CD4-positive, alpha-beta memory T cell (primary cell): ENCODE measurements around the gene WDR26. TPM values are rescaled to one million over a fixed set of nuclear protein-coding genes. Genes with fewer than 3 reads are reported as not detected.
"Not testable (repeated sequence)": the region's sequence is repeated elsewhere in the genome, so short reads cannot be mapped to it uniquely, and the experiment has no call there.

Experiments used
- CTCF ChIA-PET: fragments of 350-600 bp; sonication (Branson Sonifier 250); formaldehyde crosslinking; loops from one replicate; lab custom pipeline; 2021; ENCODE audit warnings: inconsistent platforms; ENCODE audit not compliant: partially characterized antibody; lab: Charles Lee
- POLR2A ChIA-PET: fragments of 350-600 bp; sonication (Branson Sonifier 250); formaldehyde crosslinking; loops from one replicate; lab custom pipeline; 2021; ENCODE audit not compliant: partially characterized antibody; lab: Charles Lee
- DNase-seq, 5 donors: peaks; one replicate each; pipeline versions ENCODE4 v3.0.0 to v3.0.0-alpha.2; 2020 to 2022; ENCODE audit warnings: mixed read lengths in 1 of 5
- H3K27ac ChIP-seq: one replicate; pipeline ENCODE4 v1.7.0; 2013; ENCODE audit warnings: low read depth, low read length
- H3K27me3 ChIP-seq: 2 replicates; pipeline ENCODE4 v1.7.0; 2013; ENCODE audit warnings: mild to moderate bottlenecking, low read length, moderate library complexity; ENCODE audit not compliant: insufficient read depth
- H3K36me3 ChIP-seq: 2 replicates; pipeline ENCODE4 v1.7.0; 2013; ENCODE audit warnings: mild to moderate bottlenecking, low read length, moderate library complexity; ENCODE audit not compliant: insufficient read depth
- H3K4me1 ChIP-seq: 2 replicates; pipeline ENCODE4 v1.7.0; 2013; ENCODE audit warnings: mild to moderate bottlenecking, low read length, moderate library complexity; ENCODE audit not compliant: insufficient read depth
- H3K4me3 ChIP-seq, 2 donors: one replicate each; pipeline ENCODE4 v1.7.0; 2013; ENCODE audit warnings: low read length in 2 of 2, mild to moderate bottlenecking in 1 of 2
- H3K9me3 ChIP-seq, 2 donors: one replicate each; pipeline ENCODE4 v1.7.0; 2013; ENCODE audit warnings: low read length in 2 of 2, control low read depth in 1 of 2; ENCODE audit not compliant: control insufficient read depth in 1 of 2
- H3K27ac Mint-ChIP-seq, 7 donors: one replicate each; pipeline ENCODE4 v1.8.0; 2020 to 2021; ENCODE audit warnings: mixed read lengths in 7 of 7, mild to moderate bottlenecking in 6 of 7, inconsistent platforms in 3 of 7, moderate library complexity in 3 of 7
- H3K27me3 Mint-ChIP-seq, 2 donors: one replicate each; pipeline ENCODE4 v1.8.0; 2020 to 2021; ENCODE audit warnings: mixed read lengths in 2 of 2
- H3K36me3 Mint-ChIP-seq, 2 donors: one replicate each; pipeline ENCODE4 v1.8.0; 2020 to 2021; ENCODE audit warnings: mixed read lengths in 2 of 2, inconsistent platforms in 1 of 2, mild to moderate bottlenecking in 1 of 2
- H3K4me1 Mint-ChIP-seq, 4 donors: one replicate each; pipeline ENCODE4 v1.8.0; 2020 to 2021; ENCODE audit warnings: mixed read lengths in 4 of 4, mild to moderate bottlenecking in 1 of 4
- H3K4me3 Mint-ChIP-seq, 8 donors: one replicate each; pipeline ENCODE4 v1.8.0; 2020 to 2021; ENCODE audit warnings: mixed read lengths in 8 of 8, mild to moderate bottlenecking in 7 of 8, moderate library complexity in 6 of 8, inconsistent platforms in 3 of 8
- H3K9me3 Mint-ChIP-seq, 8 donors: one replicate each; pipeline ENCODE4 v1.8.0; 2020 to 2021; ENCODE audit warnings: mixed read lengths in 8 of 8, mild to moderate bottlenecking in 5 of 8, inconsistent platforms in 3 of 8, moderate library complexity in 1 of 8
- intact Hi-C: fragments of 100-400 bp; cut with micrococcal nuclease; formaldehyde crosslinking; loops from one replicate; pipeline ENCODE4 v1.15.1; 2023
- polyA plus RNA-seq, 2 donors: library from polyadenylated mRNA; unstranded; fragments of 300-500 nt; fragmentation: Illumina TruSeq; gene quantifications; one replicate each; pipeline ENCODE4 v1.2.3, GENCODE V29; 2021
- total RNA-seq, 2 experiments: library from RNA; stranded (reverse); gene quantifications; one replicate each; pipeline ENCODE4 v1.2.3, GENCODE V29; 2021

The WDR26 gene
- total and polyA plus RNA-seq, 4 experiments from 2014 or later, result 2.9 to 123 (median 62.4) TPM

DNA sequence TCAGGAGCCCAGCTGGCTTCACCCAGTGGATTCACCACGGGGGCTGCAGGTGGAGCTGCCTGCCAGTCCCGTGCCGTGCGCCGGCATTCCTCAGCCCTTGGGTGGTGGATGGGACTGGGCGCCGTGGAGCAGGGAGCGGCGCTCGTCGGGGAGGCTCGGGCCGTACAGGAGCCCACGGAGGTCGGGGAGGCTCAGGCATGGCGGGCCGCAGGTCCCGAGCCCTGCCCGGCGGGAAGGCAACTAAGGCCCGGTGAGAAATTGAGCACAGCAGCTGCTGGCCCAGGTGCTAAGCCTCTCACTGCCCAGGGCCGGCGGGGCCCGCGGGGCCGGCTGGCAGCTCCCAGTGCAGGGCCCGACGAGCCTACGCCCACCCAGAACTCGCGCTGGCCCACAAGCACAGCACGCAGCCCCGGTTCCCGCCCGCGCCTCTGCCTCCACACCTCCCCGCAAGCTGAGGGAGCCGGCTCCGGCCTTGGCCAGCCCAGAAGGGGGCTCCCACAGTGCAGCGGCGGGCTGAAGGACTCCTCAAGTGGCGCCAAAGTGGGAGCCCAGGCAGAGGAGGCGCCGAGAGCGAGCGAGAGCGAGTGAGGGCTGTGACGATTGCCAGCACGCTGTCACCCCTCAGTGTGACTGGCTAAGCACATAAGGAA, 82.0 kb downstream of the WDR26 start:
- ChIA-PET POLR2A (interaction anchor here (0.9 to 1.4 kb wide), 2 partner anchors 10 kb away, joined by 3 read pairs; no protein-coding TSS in a partner anchor), CTCF (interaction anchor here (0.7 to 4.4 kb wide), 5 partner anchors 11 to 29 kb away, joined by 3 to 36 read pairs (median 4); no protein-coding TSS in a partner anchor)
- H3K9me3 ChIP-seq, H3K27ac Mint-ChIP-seq, H3K9me3 Mint-ChIP-seq, H3K4me3 ChIP-seq, H3K27me3 Mint-ChIP-seq, H3K27me3 ChIP-seq, DNase-seq, H3K36me3 ChIP-seq, H3K36me3 Mint-ChIP-seq, H3K27ac ChIP-seq, H3K4me3 Mint-ChIP-seq, intact Hi-C loops: not testable (repeated sequence)
- H3K4me1 ChIP-seq, result peaks cover 15% of the 10 kb centered on the region
- peaks cover 12 to 29% (median 18%) of the 10 kb centered on the region in 4 donors for H3K4me1 Mint-ChIP-seq

DNA sequence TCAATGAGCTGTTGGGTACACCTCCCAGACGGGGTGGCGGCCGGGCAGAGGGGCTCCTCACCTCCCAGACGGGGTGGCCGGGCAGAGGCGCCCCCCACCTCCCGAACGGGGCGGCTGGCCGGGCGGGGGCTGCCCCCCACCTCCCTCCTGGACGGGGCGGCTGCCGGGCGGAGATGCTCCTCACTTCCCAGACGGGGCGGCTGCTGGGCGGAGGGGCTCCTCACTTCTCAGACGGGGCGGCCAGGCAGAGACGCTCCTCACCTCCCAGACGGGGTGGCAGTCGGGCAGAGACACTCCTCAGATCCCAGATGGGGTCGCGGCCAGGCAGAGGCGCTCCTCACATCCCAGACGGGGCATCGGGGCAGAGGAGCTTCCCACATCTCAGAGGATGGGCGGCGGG, 84.9 kb downstream of the WDR26 start:
- H3K27me3 ChIP-seq, H3K36me3 ChIP-seq, H3K9me3 ChIP-seq, intact Hi-C loops, H3K27ac ChIP-seq, DNase-seq, H3K4me3 Mint-ChIP-seq, CTCF ChIA-PET, H3K4me3 ChIP-seq, H3K27ac Mint-ChIP-seq, H3K9me3 Mint-ChIP-seq, H3K36me3 Mint-ChIP-seq, H3K27me3 Mint-ChIP-seq: not testable (repeated sequence)
- H3K4me1 Mint-ChIP-seq, result peaks cover 7 to 22% (median 11%) of the 10 kb centered on the region in 4 donors
- H3K4me1 ChIP-seq, result peaks cover 18% of the 10 kb centered on the region
- POLR2A ChIA-PET, result interaction anchor here (1.3 to 1.5 kb wide), 2 partner anchors 25 to 83 kb away, joined by 3 read pairs; no protein-coding TSS in a partner anchor

DNA sequence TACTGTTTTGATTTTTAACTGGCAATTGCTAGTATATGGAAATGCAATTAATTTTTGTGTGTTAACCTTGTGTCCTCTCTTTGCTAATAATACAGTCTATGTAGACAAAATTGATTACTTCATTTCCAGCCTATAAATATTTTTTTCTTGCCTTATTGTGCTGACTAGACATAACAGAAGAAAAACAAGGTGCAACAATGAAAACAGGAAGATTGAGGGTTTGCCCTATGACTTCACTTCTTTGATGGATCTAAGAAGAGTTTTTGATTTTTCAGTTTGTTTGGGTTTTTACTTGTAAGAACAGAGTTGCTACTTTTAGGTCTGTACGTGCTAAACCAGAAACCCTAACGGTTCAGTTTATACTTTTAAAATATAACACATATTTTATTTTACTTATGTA, 86.5 kb downstream of the WDR26 start:
- Histone ChIP-seq H3K9me3 (peaks cover 0 to 8% of the 10 kb centered on the region in 2 donors), H3K4me1 (peaks cover 18% of the 10 kb centered on the region), H3K27me3 (no peaks in the 10 kb centered on the region), H3K36me3 (no peaks in the 10 kb centered on the region), H3K4me3 (no peak overlapping the region), H3K27ac (no peak overlapping the region)
- Mint-ChIP-seq H3K27me3 (no peaks in the 10 kb centered on the region), H3K9me3 (peaks cover 0 to 20% (median 11%) of the 10 kb centered on the region in 8 donors), H3K4me3 (peak overlapping the region in 6 of 8 donors; percentile 12 to 68 (median 48)), H3K27ac (peak overlapping the region in 6 of 7 donors; percentile 33 to 79 (median 59)), H3K36me3 (peaks cover 0 to 3% of the 10 kb centered on the region in 2 donors), H3K4me1 (peaks cover 7 to 18% (median 11%) of the 10 kb centered on the region in 4 donors)
- POLR2A ChIA-PET, result interaction anchor here (1.0 kb wide), 1 partner anchor 18 kb away, joined by 3 read pairs; the partner anchor contains the start of gene NVL
- peak in 2 of 5 donors; percentile 16 to 30 for DNase-seq
- CTCF ChIA-PET, result no interaction called here
- intact Hi-C loops, result no loop called here

DNA sequence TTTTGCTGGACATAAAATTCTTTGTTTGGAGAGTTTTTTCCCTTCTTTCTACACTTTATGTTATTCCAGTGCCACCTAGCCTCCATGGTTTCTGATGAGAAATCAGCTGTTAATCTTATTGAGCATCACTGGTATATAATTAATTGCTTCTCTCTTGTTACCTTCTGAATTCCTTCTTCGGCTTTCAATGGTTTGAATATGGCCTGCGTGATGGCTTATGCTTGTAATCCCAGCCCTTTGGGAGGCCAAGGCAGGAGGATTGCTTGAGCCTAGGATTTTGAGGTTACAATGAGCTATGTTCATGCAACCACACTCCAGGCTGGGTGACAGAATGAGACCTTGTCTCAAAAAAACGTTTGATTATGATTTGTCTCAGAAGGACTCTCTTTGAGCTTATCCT, 90.9 kb downstream of the WDR26 start:
- DNase-seq, result peak in 1 of 5 donors; percentile 12
- H3K9me3 ChIP-seq, result peaks cover 0 to 8% of the 10 kb centered on the region in 2 donors
- no peak overlapping the region for H3K27ac ChIP-seq
- Mint-ChIP-seq H3K9me3 (peaks cover 0 to 29% (median 16%) of the 10 kb centered on the region in 8 donors), H3K36me3 (peaks cover 0 to 3% of the 10 kb centered on the region in 2 donors), H3K4me1 (peaks cover 6 to 19% (median 13%) of the 10 kb centered on the region in 4 donors), H3K27me3 (no peaks in the 10 kb centered on the region), H3K4me3 (peak overlapping the region in 1 of 8 donors; percentile 35), H3K27ac (no peak overlapping the region)
- peaks cover 15% of the 10 kb centered on the region for H3K4me1 ChIP-seq
- intact Hi-C loops, result no loop called here
- H3K36me3 ChIP-seq, result no peaks in the 10 kb centered on the region
- ChIA-PET POLR2A (interaction anchor here (0.9 to 1.3 kb wide), 4 partner anchors 13 to 351 kb away, joined by 3 read pairs; partner anchors contain the start of gene CNIH4), CTCF (interaction anchor here (0.6 to 1.0 kb wide), 3 partner anchors 101 to 230 kb away, joined by 3 read pairs; partner anchors contain the start of gene FBXO28)
- no peaks in the 10 kb centered on the region for H3K27me3 ChIP-seq
- no peak overlapping the region for H3K4me3 ChIP-seq

DNA sequence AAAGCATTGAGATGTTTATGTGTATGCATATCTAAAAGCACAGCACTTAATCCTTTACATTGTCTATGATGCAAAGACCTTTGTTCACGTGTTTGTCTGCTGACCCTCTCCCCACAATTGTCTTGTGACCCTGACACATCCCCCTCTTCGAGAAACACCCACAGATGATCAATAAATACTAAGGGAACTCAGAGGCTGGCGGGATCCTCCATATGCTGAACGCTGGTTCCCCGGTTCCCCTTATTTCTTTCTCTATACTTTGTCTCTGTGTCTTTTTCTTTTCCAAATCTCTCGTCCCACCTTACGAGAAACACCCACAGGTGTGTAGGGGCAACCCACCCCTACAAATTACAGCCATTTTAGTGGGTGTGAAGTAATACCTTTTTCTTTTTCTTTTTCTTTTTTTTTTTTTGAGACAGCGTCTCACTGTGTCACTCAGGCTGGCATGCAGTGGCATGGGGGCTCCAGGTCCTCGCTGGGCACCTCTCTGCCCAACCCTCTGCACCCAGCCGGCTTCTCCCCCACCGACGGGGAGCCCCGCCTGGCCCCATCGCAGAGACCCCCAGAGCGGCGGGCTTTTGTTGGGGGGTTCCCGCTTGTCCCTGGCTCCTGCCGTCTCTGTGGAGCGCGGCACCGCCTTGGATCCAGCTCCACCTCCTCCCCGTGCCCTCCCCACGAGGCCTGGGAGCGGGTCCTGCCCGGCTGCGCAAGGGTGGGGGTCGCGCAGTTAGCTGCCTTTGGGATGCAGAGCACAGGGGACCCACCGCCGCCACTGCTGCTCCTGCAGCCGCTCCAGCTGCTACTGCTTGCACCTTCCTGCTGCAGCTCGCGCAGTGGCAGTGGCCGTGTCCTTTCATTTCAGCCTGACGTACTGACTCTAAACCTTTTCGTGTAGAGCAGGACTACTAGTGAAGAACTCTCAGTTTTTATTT, 93.9 kb downstream of the WDR26 start:
- H3K36me3 ChIP-seq, H3K9me3 ChIP-seq, H3K27ac ChIP-seq, H3K4me1 ChIP-seq, H3K27me3 Mint-ChIP-seq, intact Hi-C loops, H3K27me3 ChIP-seq, H3K36me3 Mint-ChIP-seq, H3K4me1 Mint-ChIP-seq: not testable (repeated sequence)
- peak overlapping the region in 1 of 7 donors; percentile 75 for H3K27ac Mint-ChIP-seq
- ChIA-PET CTCF (interaction anchor here (0.9 to 1.6 kb wide), 2 partner anchors 13 to 15 kb away, joined by 3 to 4 read pairs; no protein-coding TSS in a partner anchor), POLR2A (interaction anchor here (0.5 to 1.1 kb wide), 5 partner anchors 11 to 109 kb away, joined by 3 to 5 read pairs (median 3); partner anchors contain the start of genes CNIH4 and NVL)
- peak overlapping the region in 1 of 2 donors; percentile 38 for H3K4me3 ChIP-seq
- H3K9me3 Mint-ChIP-seq, result peaks cover 0 to 27% (median 14%) of the 10 kb centered on the region in 8 donors
- DNase-seq, result peak in 4 of 5 donors; percentile 29 to 42 (median 34)
- H3K4me3 Mint-ChIP-seq, result peak overlapping the region; percentile 74 to 87 (median 80)

DNA sequence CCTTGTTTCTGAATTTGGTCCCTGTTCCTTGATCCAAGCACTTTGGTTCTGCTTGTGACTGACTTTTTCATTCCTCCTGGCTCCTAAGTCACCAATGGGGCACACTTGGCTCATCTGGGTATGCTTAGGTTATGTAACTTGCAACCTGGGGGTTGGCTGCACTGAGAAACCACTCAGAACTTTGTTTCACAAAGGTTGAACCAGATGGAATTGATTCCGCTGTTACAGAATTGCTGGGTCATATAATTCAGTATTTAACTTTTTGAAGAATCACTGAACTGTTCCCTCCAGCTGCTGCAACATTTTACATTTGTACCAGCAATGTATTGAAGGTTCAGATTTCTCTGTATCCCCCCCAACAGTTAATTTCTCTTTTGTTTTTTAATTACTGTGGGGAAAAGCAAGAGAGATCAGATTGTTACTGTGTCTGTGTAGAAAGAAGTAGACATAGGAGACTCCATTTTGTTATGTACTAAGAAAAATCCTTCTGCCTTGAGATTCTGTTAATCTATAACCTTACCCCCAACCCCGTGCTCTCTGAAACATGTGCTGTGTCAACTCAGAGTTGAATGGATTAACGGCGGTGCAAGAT, 95.1 kb downstream of the WDR26 start:
- intact Hi-C loops, result no loop called here
- peaks cover 3 to 6% (median 4%) of the 10 kb centered on the region in 4 donors for H3K4me1 Mint-ChIP-seq
- POLR2A ChIA-PET, result no interaction called here
- H3K27me3 Mint-ChIP-seq, result no peaks in the 10 kb centered on the region
- Histone ChIP-seq H3K4me3 (no peak overlapping the region), H3K27me3 (no peaks in the 10 kb centered on the region), H3K4me1 (no peaks in the 10 kb centered on the region), H3K9me3 (peaks cover 0 to 8% of the 10 kb centered on the region in 2 donors), H3K36me3 (no peaks in the 10 kb centered on the region), H3K27ac (no peak overlapping the region)
- peaks cover 0 to 3% of the 10 kb centered on the region in 2 donors for H3K36me3 Mint-ChIP-seq
- no peak overlapping the region for H3K27ac Mint-ChIP-seq
- H3K4me3 Mint-ChIP-seq, result no peak overlapping the region
- peaks cover 0 to 23% (median 10%) of the 10 kb centered on the region in 8 donors for H3K9me3 Mint-ChIP-seq
- no peak for DNase-seq
- CTCF ChIA-PET, result interaction anchor here (0.9 kb wide), 1 partner anchor 23 kb away, joined by 3 read pairs; no protein-coding TSS in a partner anchor
